K562 (cell line): ENCODE data around the gene MYO1H. TPM values are rescaled to one million over a fixed set of nuclear protein-coding genes. Genes with fewer than 3 reads are reported as not detected.

ENCODE experiments used
- ATAC-seq: fragments of 200-7000 bp; cut with Tn5 transposase; 3 replicates; pipeline ENCODE4 v1.9.1; 2020; ENCODE audit warnings: moderate library complexity
- BruUV-seq: library from RNA; stranded (reverse); fragments of 400-500 nt; replicated peaks from 2 replicates; lab custom pipeline; 2021; lab: Mats Ljungman, UMichigan
- CTCF ChIA-PET: fragments of 300-600 bp; formaldehyde crosslinking; extraction: SDS; loops from one replicate; lab custom pipeline; 2021; ENCODE audit warnings: low intra/inter-chr PET ratio; lab: Yijun Ruan, JAX
- POLR2A ChIA-PET: fragments of 300-600, 350-650 bp; sonication (Branson Sonifier 250); formaldehyde crosslinking; extraction: SDS; loops from one replicate; lab custom pipeline; 2021; ENCODE audit warnings: antibody characterized with exemption, inconsistent platforms; lab: Yijun Ruan, JAX
- DNase-seq, 4 experiments: peaks; one replicate each; pipeline versions ENCODE4 v3.0.0 to v3.0.0-alpha.2; 2011 to 2018; ENCODE audit warnings: low spot score in 3 of 4, mixed read lengths in 3 of 4; ENCODE audit errors: extremely low read depth in 1 of 4
- FAIRE-seq: peaks from 2 replicates; lab custom pipeline; 2011; peaks lifted over from hg19 to GRCh38; lab: Jason Lieb, UNC
- H2AFZ ChIP-seq: 2 replicates; pipeline ENCODE4 v1.6.0; 2011; ENCODE audit warnings: low read depth, low read length, control low read depth, inconsistent platforms
- H3K27ac ChIP-seq: fragments of 200-600 bp; 3 replicates; pipeline ENCODE4 v1.8.0; 2011; ENCODE audit warnings: low read depth, mild to moderate bottlenecking, control low read depth, inconsistent platforms, low read length, moderate library complexity, mixed read lengths; ENCODE audit errors: extremely low read depth
- H3K27me3 ChIP-seq, 2 experiments: fragments of 300-600 bp in 1 of 2; 2 replicates in 1 of 2; 3 replicates in 1 of 2; pipeline versions ENCODE4 v1.6.0 to v1.8.0; 2011; ENCODE audit warnings: inconsistent platforms in 2 of 2, low read length in 2 of 2, mild to moderate bottlenecking in 1 of 2, mixed read lengths in 1 of 2, moderate library complexity in 1 of 2; ENCODE audit not compliant: control insufficient read depth in 2 of 2, insufficient read depth in 2 of 2
- H3K36me3 ChIP-seq: fragments of 300-600 bp; 3 replicates; pipeline ENCODE4 v1.8.0; 2011; ENCODE audit warnings: mild to moderate bottlenecking, low read length, inconsistent platforms; ENCODE audit not compliant: control insufficient read depth, insufficient read depth
- H3K4me1 ChIP-seq, 2 experiments: fragments of 200-600 bp in 1 of 2; replicated peaks in 1 of 2; 2 replicates in 1 of 2; 3 replicates in 1 of 2; pipeline versions ENCODE4 v1.5.1 to v1.8.0; 2011; ENCODE audit warnings: inconsistent platforms in 2 of 2, low read length in 2 of 2, mild to moderate bottlenecking in 1 of 2, mixed read lengths in 1 of 2, moderate library complexity in 1 of 2; ENCODE audit not compliant: control insufficient read depth in 2 of 2, insufficient read depth in 2 of 2
- H3K4me2 ChIP-seq: 2 replicates; pipeline ENCODE4 v1.6.1; 2011; ENCODE audit warnings: low read length, control low read depth, inconsistent platforms, mixed read lengths; ENCODE audit not compliant: insufficient read depth
- H3K4me3 ChIP-seq: fragments of 200-600 bp; sonication (generic), shearing (Covaris generic); 2 replicates; pipeline ENCODE4 v1.5.1; 2016; ENCODE audit warnings: control low read depth, inconsistent platforms
- H3K79me2 ChIP-seq: fragments of 200-600 bp; 3 replicates; pipeline ENCODE4 v1.8.0; 2011; ENCODE audit warnings: low read length, inconsistent platforms; ENCODE audit not compliant: control insufficient read depth, insufficient read depth
- H3K9ac ChIP-seq, 2 experiments: 2 replicates each; pipeline versions ENCODE4 v1.6.0 to v1.6.1; 2011; ENCODE audit warnings: low read depth in 2 of 2, low read length in 2 of 2, control low read depth in 1 of 2, inconsistent platforms in 1 of 2, mild to moderate bottlenecking in 1 of 2, mixed read lengths in 1 of 2; ENCODE audit not compliant: insufficient read depth in 1 of 2
- H3K9me1 ChIP-seq: one replicate; pipeline ENCODE4 v1.6.0; 2011; ENCODE audit warnings: inconsistent platforms, mild to moderate bottlenecking, low read length, moderate library complexity; ENCODE audit not compliant: control insufficient read depth, insufficient read depth
- H3K9me3 ChIP-seq: replicated peaks from 2 replicates; pipeline ENCODE4 v1.5.1; 2011; ENCODE audit warnings: low read depth, low read length, inconsistent platforms; ENCODE audit not compliant: control insufficient read depth, insufficient read depth
- H4K20me1 ChIP-seq: replicated peaks from 2 replicates; pipeline ENCODE4 v1.6.1; 2011; ENCODE audit warnings: low read length, inconsistent platforms, mixed read lengths; ENCODE audit not compliant: control insufficient read depth, insufficient read depth
- CBX8 ChIP-seq: fragments of 200-600 bp; sonication (generic); IDR thresholded peaks from 2 replicates; pipeline ENCODE4 v1.6.1; 2012; ENCODE audit warnings: borderline replicate concordance, mixed run types, low read depth, mild to moderate bottlenecking, moderate library complexity, mixed read lengths, low read length, control low read depth, inconsistent platforms; ENCODE audit not compliant: poor library complexity, severe bottlenecking; ENCODE audit errors: extremely low read depth
- CHCHD3 ChIP-seq: fragments of 250-450 bp; sonication (Bioruptor Pico); IDR thresholded peaks from 2 replicates; pipeline ENCODE4 v2.1.2; 2022; ENCODE audit warnings: mild to moderate bottlenecking
- FOXK2 ChIP-seq, 2 experiments: fragments of 450-650 bp; IDR thresholded peaks in 1 of 2; conservative IDR thresholded peaks in 1 of 2; 2 replicates each; pipeline ENCODE4 v1.6.1; 2016; ENCODE audit warnings: low read depth in 2 of 2, mild to moderate bottlenecking in 1 of 2
- HNRNPUL1 ChIP-seq: fragments of 200-400 bp; formaldehyde crosslinking; IDR thresholded peaks from 2 replicates; pipeline ENCODE4 v1.6.1; 2017; ENCODE audit warnings: low read length
- KDM1A ChIP-seq, 2 experiments: fragments of 450-650 bp; IDR thresholded peaks; 2 replicates each; pipeline ENCODE4 v1.6.1; 2016; ENCODE audit warnings: mild to moderate bottlenecking in 2 of 2
- KLF13 ChIP-seq: fragments of 450-650 bp; IDR thresholded peaks from 2 replicates; pipeline ENCODE4 v1.6.1; 2016; ENCODE audit warnings: missing genetic modification characterization, low read depth, mild to moderate bottlenecking, missing compliant biosample characterization, moderate library complexity, borderline replicate concordance
- SREBF2 ChIP-seq: sonication (generic); formaldehyde crosslinking; IDR thresholded peaks from 2 replicates; pipeline ENCODE4 v1.4.0; 2020; ENCODE audit warnings: mild to moderate bottlenecking, missing genetic modification reagents
- TFAM ChIP-seq: fragments of 250-450 bp; sonication (Bioruptor Pico); conservative IDR thresholded peaks from 2 replicates; pipeline ENCODE4 v1.5.0; 2021; ENCODE audit warnings: mild to moderate bottlenecking, moderate library complexity
- THRAP3 ChIP-seq: fragments of 450-650 bp; IDR thresholded peaks from 2 replicates; pipeline ENCODE4 v1.6.1; 2016; ENCODE audit warnings: mild to moderate bottlenecking, inconsistent platforms, borderline replicate concordance
- TSC22D4 ChIP-seq: fragments of 450-650 bp; IDR thresholded peaks from 2 replicates; pipeline ENCODE4 v1.6.1; 2016; ENCODE audit warnings: missing genetic modification characterization, missing biosample characterization, control low read depth
- ZBTB1 ChIP-seq: sonication (generic); formaldehyde crosslinking; IDR thresholded peaks from 2 replicates; pipeline ENCODE4 v1.8.1; 2023; ENCODE audit warnings: missing genetic modification reagents, low read depth, mild to moderate bottlenecking, borderline replicate concordance
- ZNF518B ChIP-seq: fragments of 250-450 bp; sonication (Bioruptor Pico); IDR thresholded peaks from 2 replicates; pipeline ENCODE4 v1.5.0; 2021; ENCODE audit warnings: mild to moderate bottlenecking, moderate library complexity
- WGBS: fragments of 100-300 bp; shearing (Covaris generic); methylation state at CpG from one replicate; pipeline ENCODE4 v1.1.6; 2016; ENCODE audit warnings: low coverage, mixed read lengths; ENCODE audit not compliant: insufficient coverage; ENCODE audit errors: missing lambda C conversion rate; 5-methylcytosine and 5-hydroxymethylcytosine counted together
- in situ Hi-C: fragments of 300-500 bp; cut with MboI; formaldehyde crosslinking; loops from 4 replicates; pipeline ENCODE4 v1.15.0; 2018; ENCODE audit warnings: inconsistent platforms, mixed read lengths
- intact Hi-C: fragments of 100-400 bp; cut with micrococcal nuclease; formaldehyde crosslinking; loops from 2 replicates; pipeline ENCODE4 v1.14.2; 2022
- polyA plus RNA-seq, 8 experiments: library from polyadenylated mRNA; depleted of rRNA in 4 of 8; stranded (reverse) in 5 of 8; unstranded in 3 of 8; fragments of >200 nt; fragmentation: Nextera tagmentation in 2 of 8; fragmentation: Illumina TruSeq in 1 of 8; extraction: Ambion mirVana in 2 of 8; extraction: Trizol in 1 of 8; gene quantifications; 2 replicates each; pipeline versions ENCODE4 v1.2.1 to v1.2.3, GENCODE V29; 2011 to 2014; ENCODE audit warnings: inconsistent platforms in 1 of 8, missing spikeins in 1 of 8
- total RNA-seq, 7 experiments: library from RNA; depleted of rRNA in 6 of 7; stranded (reverse); fragments of >200 nt in 6 of 7; fragmentation: Illumina TruSeq in 2 of 7; extraction: Trizol in 2 of 7; gene quantifications; 2 replicates each; pipeline versions ENCODE4 v1.2.1 to v1.2.3, GENCODE V29; 2011 to 2021; ENCODE audit warnings: low replicate concordance in 1 of 7

Gene MYO1H
- total and polyA plus RNA-seq, 9 of the 15 experiments (the other 6 are each of a cell fraction or from before 2014, with no cell fraction given) = not detected

- no peak for TF ChIP-seq KLF13
- peak; percentile 92; the same call in 1 of the 2 replicates for TF ChIP-seq TSC22D4 (tag)
- 0 out of 4 replicates have a peak, but pooled peaks of 1 of the 2 experiments have one; percentile 10 for TF ChIP-seq KDM1A (IDR thresholded peaks at IDR 0.05)
Measured at GRCh38 chr12:109393437-109394345, 46.0 kb downstream of the MYO1H start (continued).

DNA sequence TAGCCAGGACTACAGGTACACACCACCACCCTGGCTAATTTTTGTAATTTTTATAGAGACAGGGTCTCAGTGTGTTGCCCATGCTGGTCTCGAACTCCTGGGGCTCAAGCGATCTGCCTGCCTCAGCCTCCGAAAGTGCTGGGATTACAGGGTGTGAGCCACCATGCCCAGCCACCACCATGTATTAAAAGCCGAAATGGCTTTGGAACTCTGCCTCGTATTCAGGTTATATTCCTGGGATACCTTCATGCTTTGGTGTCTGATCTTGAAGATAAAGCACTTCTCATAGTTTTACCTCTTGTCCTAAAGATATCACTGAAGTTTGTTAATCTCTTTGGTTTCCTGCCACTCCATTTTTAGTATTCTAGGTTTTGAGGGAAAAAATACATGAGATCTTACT is 47.2 kb downstream of the MYO1H start:
- WGBS = 7% methylated on average over 5 of the region's 5 CpGs
- H3K27me3 ChIP-seq = peaks cover 5 to 16% of the 10 kb centered on the region in 2 experiments; a peak in 4 of 5 replicates
- H3K9me1 ChIP-seq = no peaks in the 10 kb centered on the region
- H3K36me3 ChIP-seq = no peaks in the 10 kb centered on the region
- no peak overlapping the region for H3K4me2 ChIP-seq
- in situ Hi-C loops (no loop called here), intact Hi-C loops (no loop called here)
- H3K9ac ChIP-seq = no peak overlapping the region
- H3K9me3 ChIP-seq = no peaks in the 10 kb centered on the region
- no peak overlapping the region for H2AFZ ChIP-seq
- BruUV-seq = no TSS peak
- POLR2A ChIA-PET = no interaction called here
- CTCF ChIA-PET = no interaction called here
- no peak overlapping the region for H3K4me3 ChIP-seq
- H3K4me1 ChIP-seq = no peaks in the 10 kb centered on the region; a peak in 1 of 5 replicates
- no peaks in the 10 kb centered on the region; the same call in 1 of the 2 replicates for H4K20me1 ChIP-seq
- TF ChIP-seq ZNF518B (CRISPR knock-in tag) (no peak), SREBF2 (CRISPR knock-in tag) (no peak), CHCHD3 (CRISPR knock-in tag) (no peak), FOXK2 (conservative IDR thresholded peaks at IDR 0.05 in 1 of 2, IDR thresholded peaks at IDR 0.05 in 1 of 2; ENCODE audit: low read depth in 2 of 2) (no peak), CBX8 (no peak), THRAP3 (no peak), HNRNPUL1 (no peak), TFAM (CRISPR knock-in tag) (no peak), ZBTB1 (CRISPR knock-in tag) (no peak)
- no peaks in the 10 kb centered on the region for H3K79me2 ChIP-seq
- DNase-seq (no peak), FAIRE-seq (no peak), ATAC-seq (no peak)
- no peak overlapping the region for H3K27ac ChIP-seq
